DMS79 (cell line): Measurements from ENCODE around the gene PTBP3.
"Not testable (repeated sequence)": the region's sequence is repeated elsewhere in the genome, so short reads cannot be mapped to it uniquely, and the experiment has no call there.

Experiments
- DNase-seq: peaks from one replicate; lab custom pipeline; 2025; lab: John Stamatoyannopoulos, UW

The PTBP3 gene

DNA sequence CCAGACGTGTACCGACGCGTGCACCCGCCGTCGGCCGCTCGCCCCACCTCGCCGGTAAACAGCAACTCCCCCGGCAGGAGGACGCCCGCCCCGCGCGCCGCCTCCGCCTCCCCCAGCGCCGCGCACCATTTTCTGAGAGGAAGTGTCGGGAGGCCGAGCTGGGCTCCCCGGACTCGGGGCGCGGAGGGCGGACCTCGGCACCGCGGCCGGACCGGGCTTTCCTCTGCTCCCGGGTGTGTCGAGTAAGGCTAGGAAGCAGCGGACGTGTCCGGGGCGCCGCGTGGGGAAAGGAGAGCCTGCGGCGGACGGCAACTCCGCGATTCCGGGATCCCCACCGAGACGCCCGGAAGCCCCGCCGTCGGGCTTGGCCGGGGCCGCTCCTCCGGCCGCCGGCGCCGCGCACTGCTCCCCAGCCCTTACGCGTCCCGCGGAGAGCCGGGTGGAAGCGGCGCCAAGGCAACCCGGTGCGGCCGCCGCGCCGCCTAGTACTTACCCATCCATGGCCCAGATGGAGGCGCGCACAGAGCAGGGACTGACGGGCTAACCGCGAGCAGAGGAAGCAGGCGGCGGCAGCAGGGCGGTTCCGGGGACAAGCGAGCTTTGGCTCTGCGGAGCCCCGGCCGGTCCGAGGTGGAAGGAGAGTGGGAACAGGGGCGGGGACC lies at the start of gene PTBP3:
Gene PTBP3, minus strand, starts transcription at position 643 of the 662 bp plus-strand sequence. CDS start 35,754 bp downstream, outside the sequence.
- DNase-seq, result peak; percentile 60

- DNase-seq, result no peak
These were observed 49.3 kb upstream of the PTBP3 start for GRCh38 chr9:112382501-112383364.

DNA sequence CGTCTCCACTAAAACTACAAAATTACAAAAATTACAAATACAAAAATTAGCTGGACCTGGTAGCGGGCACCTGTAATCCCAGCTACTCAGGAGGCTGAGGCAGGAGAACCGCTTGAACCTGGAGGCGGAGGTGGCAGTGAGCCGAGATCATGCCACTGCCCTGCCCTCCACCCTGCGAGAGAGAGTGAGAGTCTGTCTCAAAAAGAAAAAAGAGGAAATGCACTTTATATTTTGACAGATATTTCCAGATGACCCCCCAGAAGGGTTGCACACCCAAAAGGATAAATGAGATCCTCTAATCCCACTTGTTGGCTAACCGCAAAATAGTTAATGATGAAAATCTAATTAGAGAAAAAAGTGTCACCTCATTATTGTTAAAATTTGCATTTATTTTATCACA lies 48.6 kb upstream of the PTBP3 start:
- no peak for DNase-seq

DNA sequence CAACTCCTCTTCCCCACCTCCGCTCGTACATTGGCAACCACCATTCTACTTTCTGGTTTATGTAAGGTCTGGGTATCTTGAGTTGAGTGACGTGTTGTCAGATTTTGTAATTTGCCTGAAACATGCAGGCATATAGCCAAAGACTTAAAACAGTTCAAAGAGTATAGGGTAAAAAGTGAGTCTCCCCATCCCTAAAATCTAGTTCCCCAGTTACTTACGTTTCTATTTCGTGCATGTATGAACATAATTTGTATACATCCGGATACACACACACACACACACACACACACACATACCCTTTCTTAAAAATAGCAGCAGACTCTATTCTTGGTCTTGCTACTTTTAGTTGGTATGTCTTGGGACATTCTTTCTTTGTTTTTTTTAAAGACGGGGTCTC lies 47.4 kb upstream of the PTBP3 start:
- DNase-seq, result no peak

DNA sequence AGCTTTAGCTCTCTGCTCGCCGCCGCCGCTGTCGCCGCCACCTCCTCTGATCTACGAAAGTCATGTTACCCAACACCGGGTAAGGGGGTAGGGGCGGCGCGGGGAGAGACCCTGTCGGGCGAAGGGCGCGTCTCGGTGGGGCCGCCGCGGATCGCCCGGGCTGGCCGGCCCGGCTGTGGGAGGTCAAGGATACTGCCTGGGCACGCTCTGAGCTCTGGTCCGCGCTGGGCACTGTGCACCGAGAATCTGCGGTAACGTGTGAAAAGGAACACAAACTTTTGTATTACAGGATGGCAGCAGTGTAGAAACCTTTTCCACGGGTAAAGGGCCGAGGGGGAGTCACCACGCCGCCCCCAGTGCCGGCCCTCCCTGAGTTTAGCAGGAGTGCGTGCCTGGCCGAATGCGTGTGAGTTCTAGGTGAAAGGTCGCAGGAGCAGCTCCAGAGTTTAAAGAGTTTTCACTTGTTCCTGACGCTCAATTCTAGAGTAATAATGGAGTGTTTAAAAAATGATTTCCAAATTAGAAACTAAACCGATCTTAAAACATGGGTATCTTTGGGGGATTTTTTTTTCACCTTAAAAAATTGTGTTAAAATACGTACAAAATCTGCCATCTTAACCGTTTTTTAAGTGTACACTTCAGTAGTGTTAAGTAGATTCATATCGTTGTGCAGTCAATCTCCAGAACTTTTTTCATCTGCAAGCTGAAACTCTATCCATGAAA lies 46.8 kb upstream of the PTBP3 start, which contains the start of gene HSDL2:
Gene HSDL2, plus strand, starts transcription at position 7 of the 723 bp plus-strand sequence. Its CDS starts 56 bp downstream, at position 63.
- DNase-seq, result no peak

DNA sequence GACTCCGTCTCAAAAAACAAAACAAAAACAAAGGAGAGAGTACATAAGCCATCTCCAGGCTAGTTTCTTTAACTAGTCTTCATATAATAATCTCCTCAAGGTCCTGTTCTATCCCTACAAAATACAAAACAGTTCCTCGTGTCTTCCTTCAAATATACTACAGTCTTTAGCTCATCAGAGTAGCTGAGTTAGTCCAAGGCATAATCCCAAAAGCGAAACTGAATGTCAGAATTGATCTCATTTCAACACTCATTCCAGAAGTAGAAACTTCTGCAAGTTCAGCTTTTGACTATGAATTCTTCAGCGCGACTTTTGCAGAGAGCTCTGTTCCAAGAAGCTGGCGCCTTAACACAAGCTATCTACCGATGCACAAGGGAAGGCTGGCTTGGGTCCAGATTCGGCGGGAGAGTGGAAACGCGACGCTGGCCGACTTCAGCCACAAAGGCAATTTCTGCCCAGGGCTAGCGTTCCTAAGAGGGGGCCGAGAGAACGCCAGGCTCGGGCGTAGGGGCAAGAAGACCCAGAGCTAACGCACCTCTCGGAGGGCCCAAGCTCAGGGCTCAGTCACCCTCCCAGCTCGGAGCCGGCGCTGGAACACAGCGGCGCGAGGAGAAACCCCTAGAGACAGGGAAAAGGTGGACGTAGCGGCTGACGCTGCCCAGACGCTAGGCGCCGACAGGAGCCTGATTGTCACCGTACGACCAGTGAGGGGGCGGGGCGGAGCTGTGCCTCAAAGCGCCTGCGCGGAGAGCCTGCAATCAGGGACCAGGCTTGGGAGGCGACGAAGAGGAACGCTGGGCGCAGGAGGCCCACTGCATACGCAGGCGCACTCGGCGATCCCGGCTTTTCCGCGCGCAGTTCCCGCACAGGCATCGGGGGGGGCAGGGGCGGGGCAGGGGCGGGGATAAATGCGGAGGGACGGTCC lies 46.0 kb upstream of the PTBP3 start:
- peak; percentile 96 for DNase-seq

GRCh38 chr9:112378328-112379176 lies 45.1 kb upstream of the PTBP3 start:
- peak; percentile 30 for DNase-seq

- DNase-seq, result no peak
These were observed 44.4 kb upstream of the PTBP3 start for GRCh38 chr9:112377684-112378327.

GRCh38 chr9:112377087-112377486 lies 43.7 kb upstream of the PTBP3 start:
- no peak for DNase-seq

DNA sequence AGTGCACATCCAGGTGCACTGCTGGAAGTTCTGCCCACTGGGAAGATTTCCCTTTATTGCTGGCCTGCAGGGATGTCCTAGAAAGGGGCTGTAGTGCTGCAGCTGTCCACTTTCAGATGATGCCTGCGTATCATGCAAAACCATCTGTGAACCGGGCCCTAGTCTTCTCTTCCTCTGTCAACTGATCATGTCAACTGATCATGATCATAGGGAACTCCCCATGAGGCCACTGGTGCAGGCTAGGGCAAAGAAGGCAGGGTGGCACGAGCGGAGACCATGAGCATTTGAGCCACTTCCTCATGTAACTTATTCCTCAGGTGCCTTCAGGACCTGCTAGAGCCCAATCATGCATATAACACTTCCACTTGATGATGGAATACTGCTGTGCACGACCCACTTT lies 41.9 kb upstream of the PTBP3 start:
- DNase-seq, result no peak

DNA sequence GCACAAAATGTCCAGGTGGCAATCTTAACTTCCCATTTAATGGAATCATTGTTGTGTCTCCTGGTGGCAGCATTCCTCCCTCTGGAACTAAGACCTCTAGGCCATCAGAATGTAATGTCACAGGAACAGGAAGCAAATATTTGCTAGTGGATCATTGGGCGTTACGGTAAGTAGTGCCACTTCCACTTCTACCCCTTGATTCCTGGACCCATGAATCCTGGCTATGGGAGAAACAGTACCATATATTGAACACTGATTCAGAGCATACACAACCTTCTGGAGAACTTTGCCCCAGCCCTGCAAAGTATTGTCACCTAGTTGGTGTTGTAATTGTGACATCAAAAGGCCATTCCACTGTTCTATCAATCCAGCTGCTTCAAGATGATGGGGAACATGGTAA lies 40.8 kb upstream of the PTBP3 start:
- not testable (repeated sequence) for DNase-seq

- DNase-seq, result not testable (repeated sequence)
These were observed 40.2 kb upstream of the PTBP3 start for GRCh38 chr9:112373666-112374065.

DNA sequence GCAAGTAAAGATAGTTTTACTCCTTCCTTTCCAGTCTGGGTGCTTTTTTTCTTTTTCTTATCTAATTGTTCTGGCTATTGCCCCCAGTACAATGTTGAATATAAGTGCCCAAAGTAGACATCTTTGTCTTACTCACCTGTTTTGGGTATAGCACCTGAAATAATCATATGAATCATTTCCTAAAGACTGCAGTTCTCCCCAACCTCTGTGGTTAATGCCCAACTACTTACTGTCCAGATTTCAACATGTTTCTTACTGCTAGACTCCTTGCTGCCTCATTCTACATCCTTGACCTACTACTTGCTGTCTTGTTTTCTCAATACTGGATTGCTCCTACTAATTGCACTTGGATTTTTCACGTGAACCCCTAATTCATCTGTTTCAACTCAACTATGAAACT lies 37.6 kb upstream of the PTBP3 start:
- DNase-seq, result no peak

DNA sequence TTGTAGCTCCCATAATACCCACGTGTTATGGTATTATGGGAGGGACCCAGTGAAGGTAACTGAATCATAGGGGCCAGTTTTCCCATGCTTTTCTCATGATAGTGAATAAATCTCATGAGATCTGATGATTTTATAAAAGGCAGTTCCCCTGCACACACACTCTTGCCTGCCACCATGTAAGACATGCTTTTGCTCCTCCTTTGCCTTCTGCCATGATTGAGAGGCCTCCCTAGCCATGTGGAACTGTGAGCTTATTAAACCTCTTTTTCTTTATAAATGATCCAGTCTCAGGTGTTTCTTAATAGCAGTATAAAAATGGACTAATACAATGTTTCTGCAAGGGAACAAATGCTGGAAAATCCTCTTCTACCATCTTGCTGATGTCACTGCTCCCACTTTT lies 36.4 kb upstream of the PTBP3 start:
- DNase-seq, result no peak

- DNase-seq, result no peak
These were observed 34.0 kb upstream of the PTBP3 start for GRCh38 chr9:112367465-112367864.

DNA sequence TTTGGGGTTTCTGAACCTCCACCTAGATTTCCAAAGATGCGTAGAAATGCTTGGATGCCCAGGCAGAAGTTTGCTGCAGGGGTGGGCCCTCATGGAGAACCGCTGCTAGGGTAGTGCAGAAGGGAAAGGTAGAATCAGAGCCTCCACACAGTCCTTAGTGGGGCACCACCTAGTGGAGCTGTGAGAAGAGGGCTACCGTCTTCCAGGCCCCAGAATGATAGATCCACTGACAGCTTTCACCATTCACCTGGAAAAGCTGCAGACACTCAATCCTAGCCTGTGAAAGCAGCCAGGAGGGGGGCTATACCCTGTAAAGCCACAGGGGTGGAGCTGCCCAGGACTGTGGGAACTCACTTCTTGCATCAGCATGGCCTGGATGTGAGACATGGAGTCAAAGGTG lies 33.2 kb upstream of the PTBP3 start:
- no peak for DNase-seq

- DNase-seq, result not testable (repeated sequence)
These were observed 31.8 kb upstream of the PTBP3 start for GRCh38 chr9:112365257-112365656.

- no peak for DNase-seq
These were observed 31.3 kb upstream of the PTBP3 start for GRCh38 chr9:112364761-112365160.

GRCh38 chr9:112361601-112362000 lies 28.2 kb upstream of the PTBP3 start:
- no peak for DNase-seq
